ENCODE results near the gene SEPSECS. TPM values are rescaled to one million over a fixed set of nuclear protein-coding genes. Genes with fewer than 3 reads are reported as not detected.
A peak's percentile ranks its signal among the peaks of the same experiment; 100 is the strongest.

The SEPSECS gene
- total and polyA plus RNA-seq, 8 donors = 5.3 to 9.2 (median 6.1) TPM

DNA sequence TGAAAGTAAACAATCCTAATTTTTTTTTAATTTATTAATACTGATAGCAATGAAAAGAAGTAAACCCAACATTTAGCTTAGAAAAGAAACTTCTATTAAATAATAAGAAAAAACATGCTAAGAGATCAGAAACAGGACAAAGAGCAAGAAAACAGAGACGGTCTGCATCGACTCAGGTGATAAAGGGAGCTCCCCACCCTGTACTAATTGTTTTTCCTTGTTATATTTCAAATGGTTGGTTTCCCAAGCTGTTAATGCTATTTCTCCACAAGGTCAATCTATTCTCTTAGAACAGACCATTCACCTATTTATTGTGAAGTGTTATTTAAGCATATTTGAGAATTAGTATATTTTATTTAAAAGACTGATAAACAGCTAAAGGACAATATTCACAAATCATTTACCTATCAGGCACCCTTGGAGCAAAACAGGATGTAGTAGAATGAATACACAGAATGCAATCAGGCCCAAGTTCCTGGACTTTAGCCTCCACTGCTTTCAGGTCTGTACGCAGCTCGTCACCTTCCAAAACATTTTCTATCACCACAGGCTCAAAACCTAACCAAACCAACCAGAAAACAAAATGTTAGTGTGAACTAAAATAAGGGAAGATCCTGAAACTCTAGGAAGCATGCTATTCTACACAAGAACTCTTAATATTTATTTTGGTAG is 5.5 kb downstream of the SEPSECS start:
- no peaks in the 10 kb centered on the region for H3K27me3 ChIP-seq
- ATAC-seq (peak; percentile 78 to 90 (median 86)), DNase-seq (no peak), FAIRE-seq (peak; percentile 65)
- intact Hi-C loops (cut with DNase I) = no loop called here
- H3K4me3 ChIP-seq = no peak overlapping the region
- H3K4me1 ChIP-seq = peaks cover 0 to 25% (median 17%) of the 10 kb centered on the region in 3 donors
- peaks cover 0 to 7% (median 0%) of the 10 kb centered on the region in 3 donors for H3K36me3 ChIP-seq
- WGBS, 2 donors = 21 to 25% methylated on average over 4 of the region's 4 CpGs
- TF ChIP-seq, protein P1, sequence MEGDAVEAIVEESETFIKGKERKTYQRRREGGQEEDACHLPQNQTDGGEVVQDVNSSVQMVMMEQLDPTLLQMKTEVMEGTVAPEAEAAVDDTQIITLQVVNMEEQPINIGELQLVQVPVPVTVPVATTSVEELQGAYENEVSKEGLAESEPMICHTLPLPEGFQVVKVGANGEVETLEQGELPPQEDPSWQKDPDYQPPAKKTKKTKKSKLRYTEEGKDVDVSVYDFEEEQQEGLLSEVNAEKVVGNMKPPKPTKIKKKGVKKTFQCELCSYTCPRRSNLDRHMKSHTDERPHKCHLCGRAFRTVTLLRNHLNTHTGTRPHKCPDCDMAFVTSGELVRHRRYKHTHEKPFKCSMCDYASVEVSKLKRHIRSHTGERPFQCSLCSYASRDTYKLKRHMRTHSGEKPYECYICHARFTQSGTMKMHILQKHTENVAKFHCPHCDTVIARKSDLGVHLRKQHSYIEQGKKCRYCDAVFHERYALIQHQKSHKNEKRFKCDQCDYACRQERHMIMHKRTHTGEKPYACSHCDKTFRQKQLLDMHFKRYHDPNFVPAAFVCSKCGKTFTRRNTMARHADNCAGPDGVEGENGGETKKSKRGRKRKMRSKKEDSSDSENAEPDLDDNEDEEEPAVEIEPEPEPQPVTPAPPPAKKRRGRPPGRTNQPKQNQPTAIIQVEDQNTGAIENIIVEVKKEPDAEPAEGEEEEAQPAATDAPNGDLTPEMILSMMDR (IDR thresholded peaks at IDR 0.05) = no peak
- H3K27ac ChIP-seq = peak overlapping the region in 3 of 4 donors; percentile 23 to 75 (median 53)
- no peaks in the 10 kb centered on the region for H3K9me3 ChIP-seq

GRCh38 chr4:25146076-25146475 is 14.2 kb downstream of the SEPSECS start:
- TF ChIP-seq, protein P1 (IDR thresholded peaks at IDR 0.05) = no peak
- intact Hi-C loops (cut with DNase I) = loop anchor here in 2 of 3 donors (10.0 kb wide), 1 partner anchor 161 kb away; no protein-coding TSS in a partner anchor
- no peak for FAIRE-seq
- no peaks in the 10 kb centered on the region for H3K9me3 ChIP-seq
- WGBS, 2 donors = 19 to 22% methylated on average over 1 of the region's 1 CpG
- no peak overlapping the region for H3K4me3 ChIP-seq
- DNase-seq = no peak
- H3K4me1 ChIP-seq = peaks cover 0 to 9% (median 0%) of the 10 kb centered on the region in 3 donors
- peaks cover 0 to 6% (median 0%) of the 10 kb centered on the region in 3 donors for H3K36me3 ChIP-seq
- ATAC-seq = peak; percentile 55 to 81 (median 70)
- no peak overlapping the region for H3K27ac ChIP-seq
- H3K27me3 ChIP-seq = no peaks in the 10 kb centered on the region

DNA sequence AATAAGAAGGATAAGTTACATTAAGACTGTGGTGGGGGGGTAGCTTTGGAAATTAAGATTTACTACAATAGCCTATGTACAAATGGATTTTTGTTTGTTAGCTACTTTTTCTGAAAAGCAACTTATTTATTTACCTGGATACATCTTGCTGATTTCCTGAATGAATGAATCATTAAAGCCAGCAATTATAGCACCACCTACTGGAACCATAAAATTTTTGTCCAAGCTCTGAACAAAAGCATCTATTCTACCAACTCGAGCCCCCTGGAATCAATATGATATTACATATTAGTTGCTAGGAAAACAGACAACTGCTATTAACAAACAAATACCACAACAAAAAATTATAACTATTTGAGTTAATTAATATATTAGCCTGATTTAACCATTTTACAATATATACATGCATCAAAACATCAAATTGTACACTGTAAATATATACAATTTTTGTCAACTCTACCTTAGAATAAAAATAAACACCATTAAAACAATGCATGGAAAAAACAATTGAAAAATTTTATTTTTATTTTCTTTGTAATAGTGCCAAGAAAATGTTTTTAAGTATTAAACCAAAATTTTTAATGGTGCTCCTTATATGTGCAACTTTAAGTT is 15.3 kb downstream of the SEPSECS start:
- 2 to 3% methylated on average over 1 of the region's 1 CpG for WGBS, 2 donors
- intact Hi-C loops (cut with DNase I) = loop anchor here in 2 of 3 donors (10.0 kb wide), 1 partner anchor 160 kb away; no protein-coding TSS in a partner anchor
- DNase-seq = no peak
- Histone ChIP-seq H3K27me3 (no peaks in the 10 kb centered on the region), H3K36me3 (peaks cover 0 to 3% (median 0%) of the 10 kb centered on the region in 3 donors), H3K4me1 (peaks cover 0 to 9% (median 0%) of the 10 kb centered on the region in 3 donors), H3K27ac (no peak overlapping the region), H3K9me3 (no peaks in the 10 kb centered on the region), H3K4me3 (no peak overlapping the region)
- TF ChIP-seq, protein P1 (IDR thresholded peaks at IDR 0.05) = peak in 3 of 4 donors; percentile 19 to 30 (median 27)
- FAIRE-seq = peak; percentile 82
- ATAC-seq = peak in 3 of 4 donors; percentile 55 to 60 (median 55)

DNA sequence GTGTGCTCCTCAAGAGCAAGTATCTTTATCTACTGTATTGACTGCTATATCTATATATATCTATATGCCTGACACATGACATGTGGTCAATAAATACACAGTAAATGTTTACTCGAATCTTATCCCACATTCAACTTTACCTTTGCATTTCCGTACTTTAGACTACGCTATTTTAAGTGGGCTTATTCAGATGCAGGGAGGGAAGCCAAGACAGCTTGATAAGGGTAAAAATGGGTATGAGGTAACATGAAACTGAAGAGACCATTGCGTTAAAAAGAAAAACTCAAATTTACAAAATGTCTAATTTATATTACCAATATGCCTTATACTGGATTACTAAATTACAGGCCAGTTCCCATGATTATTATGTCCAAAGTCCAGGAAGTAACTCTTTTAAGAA is 17.8 kb downstream of the SEPSECS start:
- FAIRE-seq = no peak
- no peak for DNase-seq
- H3K36me3 ChIP-seq = peaks cover 0 to 3% (median 0%) of the 10 kb centered on the region in 3 donors
- WGBS, 2 donors = 60 to 71% methylated on average over 4 of the region's 4 CpGs
- TF ChIP-seq, protein P1 (IDR thresholded peaks at IDR 0.05) = no peak
- ATAC-seq = no peak
- no peaks in the 10 kb centered on the region for H3K27me3 ChIP-seq
- H3K27ac ChIP-seq = no peak overlapping the region
- no peaks in the 10 kb centered on the region for H3K9me3 ChIP-seq
- H3K4me1 ChIP-seq = peaks cover 0 to 9% (median 0%) of the 10 kb centered on the region in 3 donors
- no peak overlapping the region for H3K4me3 ChIP-seq
- intact Hi-C loops (cut with DNase I) = loop anchor here in 2 of 3 donors (10.0 kb wide), 1 partner anchor 158 kb away; no protein-coding TSS in a partner anchor

All from pancreas (tissue), 10 donors.